C4-2B (cell line): ENCODE data around the gene CDC14C.

ENCODE experiments used
- ZFX ChIP-seq: fragments of 450-650 bp; IDR thresholded peaks from 2 replicates; pipeline ENCODE4 v1.6.1; 2017
- TF ChIP-seq, protein P1 (sequence below): fragments of 450-650 bp; conservative IDR thresholded peaks from 2 replicates; pipeline ENCODE4 v1.5.1; 2017; ENCODE audit warnings: mild to moderate bottlenecking

DNA sequence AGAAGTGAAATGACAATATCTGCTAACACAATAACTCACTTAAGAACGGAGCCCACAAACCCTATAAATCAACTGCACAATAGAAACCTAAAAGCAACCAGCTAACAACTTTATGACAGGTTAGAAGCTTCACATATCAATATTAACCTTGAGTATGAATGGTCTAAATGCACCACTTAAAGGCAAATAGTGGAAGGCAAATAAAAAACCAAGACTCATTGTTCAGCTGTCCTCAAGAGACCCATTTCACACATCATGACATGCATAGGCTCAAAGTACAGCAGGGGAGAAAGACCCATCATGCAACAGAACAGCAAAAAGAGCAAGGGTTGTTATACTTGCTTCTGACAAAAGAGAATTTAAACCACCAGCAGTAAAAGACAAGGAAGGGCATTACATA, 46.8 kb downstream of the CDC14C start:
- TF ChIP-seq, protein P1, sequence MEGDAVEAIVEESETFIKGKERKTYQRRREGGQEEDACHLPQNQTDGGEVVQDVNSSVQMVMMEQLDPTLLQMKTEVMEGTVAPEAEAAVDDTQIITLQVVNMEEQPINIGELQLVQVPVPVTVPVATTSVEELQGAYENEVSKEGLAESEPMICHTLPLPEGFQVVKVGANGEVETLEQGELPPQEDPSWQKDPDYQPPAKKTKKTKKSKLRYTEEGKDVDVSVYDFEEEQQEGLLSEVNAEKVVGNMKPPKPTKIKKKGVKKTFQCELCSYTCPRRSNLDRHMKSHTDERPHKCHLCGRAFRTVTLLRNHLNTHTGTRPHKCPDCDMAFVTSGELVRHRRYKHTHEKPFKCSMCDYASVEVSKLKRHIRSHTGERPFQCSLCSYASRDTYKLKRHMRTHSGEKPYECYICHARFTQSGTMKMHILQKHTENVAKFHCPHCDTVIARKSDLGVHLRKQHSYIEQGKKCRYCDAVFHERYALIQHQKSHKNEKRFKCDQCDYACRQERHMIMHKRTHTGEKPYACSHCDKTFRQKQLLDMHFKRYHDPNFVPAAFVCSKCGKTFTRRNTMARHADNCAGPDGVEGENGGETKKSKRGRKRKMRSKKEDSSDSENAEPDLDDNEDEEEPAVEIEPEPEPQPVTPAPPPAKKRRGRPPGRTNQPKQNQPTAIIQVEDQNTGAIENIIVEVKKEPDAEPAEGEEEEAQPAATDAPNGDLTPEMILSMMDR: no peak
- TF ChIP-seq ZFX: no peak
